Measurements from ENCODE around the gene ADARB2.
A peak's percentile ranks its signal among the peaks of the same experiment; 100 is the strongest.

Gene ADARB2

GRCh38 chr10:1734288-1734687 lies 3.0 kb downstream of the ADARB2 start:
- DNase-seq: no peak

GRCh38 chr10:1733720-1734119 lies 3.6 kb downstream of the ADARB2 start:
- no peak for DNase-seq

GRCh38 chr10:1732564-1732996 lies 4.7 kb downstream of the ADARB2 start:
- DNase-seq: no peak

GRCh38 chr10:1731592-1731991 lies 5.7 kb downstream of the ADARB2 start:
- no peak for DNase-seq

GRCh38 chr10:1729751-1730150 lies 7.6 kb downstream of the ADARB2 start:
- no peak for DNase-seq

- no peak for DNase-seq
Measured at GRCh38 chr10:1726861-1727260, 10.5 kb downstream of the ADARB2 start.

GRCh38 chr10:1724921-1725488 lies 12.3 kb downstream of the ADARB2 start:
- DNase-seq: no peak

GRCh38 chr10:1716839-1717238 lies 20.5 kb downstream of the ADARB2 start:
- DNase-seq: no peak

GRCh38 chr10:1715821-1716220 lies 21.5 kb downstream of the ADARB2 start:
- DNase-seq: peak; percentile 91

- DNase-seq: no peak
Measured at GRCh38 chr10:1712944-1713671, 24.2 kb downstream of the ADARB2 start.

- no peak for DNase-seq
Measured at GRCh38 chr10:1712314-1712713, 25.0 kb downstream of the ADARB2 start.

- DNase-seq: no peak
Measured at GRCh38 chr10:1709161-1709560, 28.2 kb downstream of the ADARB2 start.

- DNase-seq: no peak
Measured at GRCh38 chr10:1708746-1709145, 28.6 kb downstream of the ADARB2 start.

- no peak for DNase-seq
Measured at GRCh38 chr10:1706711-1707110, 30.6 kb downstream of the ADARB2 start.

GRCh38 chr10:1706256-1706655 lies 31.1 kb downstream of the ADARB2 start:
- DNase-seq: no peak

GRCh38 chr10:1698185-1698584 lies 39.1 kb downstream of the ADARB2 start:
- no peak for DNase-seq

GRCh38 chr10:1696106-1696505 lies 41.2 kb downstream of the ADARB2 start:
- no peak for DNase-seq

- no peak for DNase-seq
Measured at GRCh38 chr10:1690086-1690485, 47.2 kb downstream of the ADARB2 start.

- DNase-seq: no peak
Measured at GRCh38 chr10:1688531-1688930, 48.8 kb downstream of the ADARB2 start.

- no peak for DNase-seq
Measured at GRCh38 chr10:1687623-1688150, 49.6 kb downstream of the ADARB2 start.

- DNase-seq: no peak
Measured at GRCh38 chr10:1687190-1687589, 50.1 kb downstream of the ADARB2 start.

GRCh38 chr10:1686491-1686749 lies 50.9 kb downstream of the ADARB2 start:
- DNase-seq: no peak

- no peak for DNase-seq
Measured at GRCh38 chr10:1685699-1686490, 51.4 kb downstream of the ADARB2 start.

GRCh38 chr10:1684991-1685390 lies 52.3 kb downstream of the ADARB2 start:
- no peak for DNase-seq

Data from islet precursor cell (in vitro differentiated cells).